Measurements from ENCODE around the gene PDE8B.
"Not testable (repeated sequence)": the region's sequence is repeated elsewhere in the genome, so short reads cannot be mapped to it uniquely, and the experiment has no call there.

The PDE8B gene

GRCh38 chr5:77454123-77454522, 243.6 kb downstream of the PDE8B start:
- Histone ChIP-seq H3K4me3 (ENCODE audit: low read length) (no peak overlapping the region), H3K9ac (ENCODE audit: low read length) (no peak overlapping the region), H3K27me3 (replicated peaks; ENCODE audit: insufficient read depth, low read length) (no peaks in the 10 kb centered on the region), H3K36me3 (replicated peaks; ENCODE audit: insufficient read depth, low read length) (no peaks in the 10 kb centered on the region), H3K27ac (ENCODE audit: low read length) (no peak overlapping the region), H3K4me1 (ENCODE audit: low read length) (peaks cover 4% of the 10 kb centered on the region; the same call in 1 of the 2 replicates), H3F3A (ENCODE audit: insufficient read depth, low read length) (no peaks in the 10 kb centered on the region), H4K20me1 (ENCODE audit: insufficient read depth, low read length) (no peaks in the 10 kb centered on the region), H3K79me2 (ENCODE audit: low read length) (no peaks in the 10 kb centered on the region), H3K9me2 (replicated peaks; ENCODE audit: insufficient read depth, low read length) (no peaks in the 10 kb centered on the region), H3K9me3 (replicated peaks; ENCODE audit: insufficient read depth, low read length) (no peaks in the 10 kb centered on the region), H3K4me2 (ENCODE audit: low read depth, low read length) (no peak overlapping the region), H2AFZ (ENCODE audit: low read length) (no peak overlapping the region)
- DNase-seq, result no peak
- no peak for TF ChIP-seq EZH2phosphoT487 (IDR thresholded peaks at IDR 0.05; ENCODE audit: low read length)
- TF ChIP-seq CTCF (IDR thresholded peaks at IDR 0.05; ENCODE audit: low read length), result no peak
- TF ChIP-seq EZH2 (optimal IDR thresholded peaks at IDR 0.05; ENCODE audit: low read depth, low read length), result no peak

GRCh38 chr5:77461287-77461686, 250.8 kb downstream of the PDE8B start:
- Histone ChIP-seq H3K9me2 (replicated peaks; ENCODE audit: insufficient read depth, low read length) (no peaks in the 10 kb centered on the region), H3K27ac (ENCODE audit: low read length) (no peak overlapping the region), H2AFZ (ENCODE audit: low read length) (no peak overlapping the region), H3K4me3 (ENCODE audit: low read length) (no peak overlapping the region), H3K9me3 (replicated peaks; ENCODE audit: insufficient read depth, low read length) (no peaks in the 10 kb centered on the region), H3K4me1 (ENCODE audit: low read length) (no peaks in the 10 kb centered on the region), H3K9ac (ENCODE audit: low read length) (no peak overlapping the region), H3K27me3 (replicated peaks; ENCODE audit: insufficient read depth, low read length) (no peaks in the 10 kb centered on the region), H3K36me3 (replicated peaks; ENCODE audit: insufficient read depth, low read length) (no peaks in the 10 kb centered on the region), H3F3A (ENCODE audit: insufficient read depth, low read length) (no peaks in the 10 kb centered on the region), H3K4me2 (ENCODE audit: low read depth, low read length) (no peak overlapping the region), H3K79me2 (ENCODE audit: low read length) (no peaks in the 10 kb centered on the region), H4K20me1 (ENCODE audit: insufficient read depth, low read length) (no peaks in the 10 kb centered on the region)
- TF ChIP-seq CTCF (IDR thresholded peaks at IDR 0.05; ENCODE audit: low read length) (no peak), EZH2 (optimal IDR thresholded peaks at IDR 0.05; ENCODE audit: low read depth, low read length) (no peak), EZH2phosphoT487 (IDR thresholded peaks at IDR 0.05; ENCODE audit: low read length) (no peak)
- no peak for DNase-seq

GRCh38 chr5:77463905-77464304, 253.4 kb downstream of the PDE8B start:
- DNase-seq, result no peak
- Histone ChIP-seq H3F3A (ENCODE audit: insufficient read depth, low read length) (no peaks in the 10 kb centered on the region), H3K9me3 (replicated peaks; ENCODE audit: insufficient read depth, low read length) (no peaks in the 10 kb centered on the region), H3K9me2 (replicated peaks; ENCODE audit: insufficient read depth, low read length) (no peaks in the 10 kb centered on the region), H3K27ac (ENCODE audit: low read length) (no peak overlapping the region), H3K4me2 (ENCODE audit: low read depth, low read length) (no peak overlapping the region), H3K4me1 (ENCODE audit: low read length) (no peaks in the 10 kb centered on the region), H3K27me3 (replicated peaks; ENCODE audit: insufficient read depth, low read length) (no peaks in the 10 kb centered on the region), H3K79me2 (ENCODE audit: low read length) (no peaks in the 10 kb centered on the region), H3K9ac (ENCODE audit: low read length) (no peak overlapping the region), H3K4me3 (ENCODE audit: low read length) (no peak overlapping the region), H4K20me1 (ENCODE audit: insufficient read depth, low read length) (no peaks in the 10 kb centered on the region), H2AFZ (ENCODE audit: low read length) (no peak overlapping the region), H3K36me3 (replicated peaks; ENCODE audit: insufficient read depth, low read length) (no peaks in the 10 kb centered on the region)
- TF ChIP-seq EZH2 (optimal IDR thresholded peaks at IDR 0.05; ENCODE audit: low read depth, low read length) (no peak), EZH2phosphoT487 (IDR thresholded peaks at IDR 0.05; ENCODE audit: low read length) (no peak), CTCF (IDR thresholded peaks at IDR 0.05; ENCODE audit: low read length) (no peak)

GRCh38 chr5:77468875-77469274, 258.4 kb downstream of the PDE8B start:
- H3K9me3 ChIP-seq (replicated peaks; ENCODE audit: insufficient read depth, low read length); H2AFZ ChIP-seq (ENCODE audit: low read length); H3K27me3 ChIP-seq (replicated peaks; ENCODE audit: insufficient read depth, low read length); H3K4me3 ChIP-seq (ENCODE audit: low read length); H3F3A ChIP-seq (ENCODE audit: insufficient read depth, low read length); H3K79me2 ChIP-seq (ENCODE audit: low read length); H3K36me3 ChIP-seq (replicated peaks; ENCODE audit: insufficient read depth, low read length); H3K4me1 ChIP-seq (ENCODE audit: low read length); H3K27ac ChIP-seq (ENCODE audit: low read length); H3K9ac ChIP-seq (ENCODE audit: low read length); H4K20me1 ChIP-seq (ENCODE audit: insufficient read depth, low read length); H3K4me2 ChIP-seq (ENCODE audit: low read depth, low read length); DNase-seq; H3K9me2 ChIP-seq (replicated peaks; ENCODE audit: insufficient read depth, low read length): not testable (repeated sequence)

- H3K79me2 ChIP-seq (ENCODE audit: low read length); H3K9ac ChIP-seq (ENCODE audit: low read length); DNase-seq; H3F3A ChIP-seq (ENCODE audit: insufficient read depth, low read length); H3K4me1 ChIP-seq (ENCODE audit: low read length); H2AFZ ChIP-seq (ENCODE audit: low read length); H3K9me3 ChIP-seq (replicated peaks; ENCODE audit: insufficient read depth, low read length); H3K4me2 ChIP-seq (ENCODE audit: low read depth, low read length); H3K27me3 ChIP-seq (replicated peaks; ENCODE audit: insufficient read depth, low read length); H3K36me3 ChIP-seq (replicated peaks; ENCODE audit: insufficient read depth, low read length); H3K9me2 ChIP-seq (replicated peaks; ENCODE audit: insufficient read depth, low read length); H4K20me1 ChIP-seq (ENCODE audit: insufficient read depth, low read length); H3K4me3 ChIP-seq (ENCODE audit: low read length); H3K27ac ChIP-seq (ENCODE audit: low read length): not testable (repeated sequence)
These were observed 264.6 kb downstream of the PDE8B start for GRCh38 chr5:77475041-77475440.

Data from MM.1S (cell line).